GM13976 (cell line): ENCODE results near the gene RBM6.

Source experiments
- DNase-seq: peaks from one replicate; pipeline ENCODE4 v3.0.0; 2012; ENCODE audit warnings: low spot score
- in situ Hi-C: fragments of 300-500 bp; cut with MboI; formaldehyde crosslinking; loops from one replicate; pipeline ENCODE4 v1.12.0; 2022; ENCODE audit warnings: low sequenced_read_pairs, mixed read lengths, inconsistent platforms; ENCODE audit not compliant: unreplicated experiment
- TF ChIP-seq, protein P1 (sequence below): IDR thresholded peaks from 2 replicates; pipeline ENCODE4 v1.5.1; 2012; ENCODE audit warnings: borderline replicate concordance, mild to moderate bottlenecking; ENCODE audit not compliant: insufficient read depth; ENCODE audit errors: extremely low read depth, missing control alignments, control extremely low read depth

RBM6 gene

DNA sequence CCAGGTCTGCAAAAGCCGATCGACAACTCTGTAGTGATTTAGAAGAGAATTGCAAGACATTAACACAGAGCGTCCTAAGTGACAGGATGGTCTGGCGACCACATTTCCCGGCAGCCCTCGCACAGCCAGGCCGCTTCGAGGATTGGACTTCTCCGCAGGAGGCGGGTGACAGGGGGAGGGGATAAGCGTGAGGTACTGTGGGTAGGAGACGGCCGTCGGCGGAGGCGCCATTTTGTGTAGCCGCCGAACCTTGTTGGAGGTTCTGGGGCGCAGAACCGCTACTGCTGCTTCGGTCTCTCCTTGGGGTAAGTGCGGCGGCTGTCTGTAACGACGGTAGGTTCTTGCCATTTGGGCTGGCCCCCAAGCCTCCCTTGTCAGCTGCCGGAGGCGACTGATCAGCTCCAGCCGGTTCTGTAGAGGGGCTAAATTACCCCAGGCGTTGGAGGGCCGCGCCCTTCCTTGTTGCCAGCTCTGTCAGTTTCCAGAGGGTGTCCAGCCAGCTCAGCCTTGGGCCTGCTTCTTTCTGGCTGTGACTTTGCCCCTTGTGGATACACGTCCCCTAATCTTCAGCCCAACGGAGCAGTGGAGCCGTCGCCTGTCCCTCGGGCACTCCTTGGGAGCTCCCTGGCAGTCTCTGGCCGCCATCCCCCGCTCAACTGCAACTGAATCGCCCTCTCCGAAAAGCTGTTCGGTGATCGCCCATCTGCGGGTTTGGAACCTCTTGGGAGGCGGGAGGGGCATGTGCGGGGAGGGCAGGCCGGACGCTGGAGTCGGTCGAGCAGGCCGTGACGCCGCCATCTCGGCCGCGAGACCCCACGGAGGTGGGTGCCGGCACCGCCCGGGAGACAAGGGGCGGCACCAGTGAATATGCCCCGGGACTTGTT is 149.0 kb downstream of the RBM6 start, which contains the start of gene RBM5:
RBM5 (plus strand) TSS at position 195 of the 884 bp plus-strand sequence. CDS start 1,516 bp downstream, outside the sequence.
- in situ Hi-C loops, result no loop called here
- TF ChIP-seq, protein P1, sequence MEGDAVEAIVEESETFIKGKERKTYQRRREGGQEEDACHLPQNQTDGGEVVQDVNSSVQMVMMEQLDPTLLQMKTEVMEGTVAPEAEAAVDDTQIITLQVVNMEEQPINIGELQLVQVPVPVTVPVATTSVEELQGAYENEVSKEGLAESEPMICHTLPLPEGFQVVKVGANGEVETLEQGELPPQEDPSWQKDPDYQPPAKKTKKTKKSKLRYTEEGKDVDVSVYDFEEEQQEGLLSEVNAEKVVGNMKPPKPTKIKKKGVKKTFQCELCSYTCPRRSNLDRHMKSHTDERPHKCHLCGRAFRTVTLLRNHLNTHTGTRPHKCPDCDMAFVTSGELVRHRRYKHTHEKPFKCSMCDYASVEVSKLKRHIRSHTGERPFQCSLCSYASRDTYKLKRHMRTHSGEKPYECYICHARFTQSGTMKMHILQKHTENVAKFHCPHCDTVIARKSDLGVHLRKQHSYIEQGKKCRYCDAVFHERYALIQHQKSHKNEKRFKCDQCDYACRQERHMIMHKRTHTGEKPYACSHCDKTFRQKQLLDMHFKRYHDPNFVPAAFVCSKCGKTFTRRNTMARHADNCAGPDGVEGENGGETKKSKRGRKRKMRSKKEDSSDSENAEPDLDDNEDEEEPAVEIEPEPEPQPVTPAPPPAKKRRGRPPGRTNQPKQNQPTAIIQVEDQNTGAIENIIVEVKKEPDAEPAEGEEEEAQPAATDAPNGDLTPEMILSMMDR, result no peak
- peak; percentile 98 for DNase-seq

DNA sequence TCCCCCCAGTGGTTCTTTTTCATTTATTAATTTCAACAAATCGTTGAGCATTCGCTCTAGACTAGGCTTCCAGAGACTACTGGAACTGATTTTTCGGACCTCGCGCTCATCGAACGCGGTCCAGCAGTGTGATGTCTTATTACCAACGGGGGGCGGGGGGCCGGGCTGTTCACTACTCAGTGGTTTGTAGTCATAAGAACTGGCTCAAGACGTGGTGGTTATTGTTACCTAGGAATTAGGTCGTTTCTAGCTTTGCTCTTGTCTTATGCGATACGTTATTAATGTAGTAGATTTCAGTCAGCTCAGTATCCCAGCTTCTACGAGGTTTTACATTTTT is 149.6 kb downstream of the RBM6 start:
- peak; percentile 40 for DNase-seq
- TF ChIP-seq, protein P1, result no peak

DNA sequence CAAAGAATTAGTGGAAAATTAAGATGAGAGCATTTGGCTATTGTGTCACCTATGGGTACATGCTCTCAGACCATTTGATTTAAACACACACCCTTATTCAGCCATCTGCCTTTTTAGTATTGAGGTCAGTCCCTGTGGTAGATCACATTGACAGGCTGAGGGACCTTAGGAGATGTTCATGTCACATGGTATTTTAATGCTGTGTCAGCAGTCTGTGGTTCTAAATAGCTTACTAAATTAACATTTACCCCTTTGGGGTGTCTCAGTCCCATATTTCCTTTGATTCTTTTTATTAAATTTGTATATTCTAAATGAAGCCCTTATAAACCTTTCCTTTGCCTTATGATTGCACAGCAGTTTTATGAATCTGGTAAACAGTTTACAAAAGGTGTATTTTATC is 151.0 kb downstream of the RBM6 start:
- TF ChIP-seq, protein P1, result no peak
- in situ Hi-C loops, result no loop called here
- no peak for DNase-seq

More for the DNA sequence above, 149.6 kb downstream of the RBM6 start:
- in situ Hi-C loops, result no loop called here

DNA sequence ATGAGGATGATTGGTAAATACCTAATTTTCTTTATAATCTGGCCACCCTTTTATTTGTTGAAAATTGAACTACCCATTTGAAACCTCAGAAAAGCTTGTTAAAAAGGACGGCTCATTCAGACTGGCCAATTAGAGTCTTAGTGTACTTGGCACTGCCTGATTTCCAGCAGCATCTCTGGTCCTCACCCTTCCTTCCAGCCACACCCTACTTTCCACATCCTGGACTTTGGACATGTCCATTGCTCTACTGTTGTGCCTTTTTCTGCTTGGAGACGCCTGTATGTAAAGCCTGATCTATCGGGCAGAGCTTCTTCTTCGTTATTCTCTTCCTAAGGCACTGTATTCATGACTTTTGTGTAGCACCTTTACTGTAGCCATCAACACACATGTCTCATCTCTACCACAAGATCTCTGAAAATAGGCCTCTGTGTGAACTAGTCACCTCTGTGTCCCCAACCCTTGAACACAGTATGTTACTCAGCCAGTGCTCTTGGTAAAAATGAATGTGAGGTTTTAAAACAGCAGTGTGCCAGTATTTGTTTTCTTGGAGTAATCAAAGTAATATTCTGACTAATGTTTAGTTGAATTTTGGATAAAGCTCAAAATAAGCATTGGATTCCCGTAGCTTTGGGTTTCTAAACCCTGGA is 155.5 kb downstream of the RBM6 start:
- TF ChIP-seq, protein P1, result no peak
- in situ Hi-C loops, result no loop called here
- no peak for DNase-seq

DNA sequence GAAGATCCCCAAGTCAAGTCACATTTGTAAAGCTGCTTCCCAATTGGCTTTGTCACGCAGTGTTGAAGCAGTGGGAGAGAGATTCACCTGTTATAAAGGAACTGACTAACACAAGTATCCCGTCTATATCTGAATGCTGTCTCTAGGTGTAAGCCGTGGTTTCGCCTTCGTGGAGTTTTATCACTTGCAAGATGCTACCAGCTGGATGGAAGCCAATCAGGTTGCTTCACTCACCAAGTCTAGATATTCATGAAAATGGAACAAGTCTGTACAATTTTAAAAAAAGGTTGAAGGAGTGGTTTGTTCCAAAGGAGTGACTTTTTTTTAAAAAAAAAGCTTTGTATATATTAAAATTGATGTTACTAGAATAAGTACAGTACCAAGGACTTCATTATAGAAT is 160.4 kb downstream of the RBM6 start:
- TF ChIP-seq, protein P1, result no peak
- in situ Hi-C loops, result no loop called here
- no peak for DNase-seq

DNA sequence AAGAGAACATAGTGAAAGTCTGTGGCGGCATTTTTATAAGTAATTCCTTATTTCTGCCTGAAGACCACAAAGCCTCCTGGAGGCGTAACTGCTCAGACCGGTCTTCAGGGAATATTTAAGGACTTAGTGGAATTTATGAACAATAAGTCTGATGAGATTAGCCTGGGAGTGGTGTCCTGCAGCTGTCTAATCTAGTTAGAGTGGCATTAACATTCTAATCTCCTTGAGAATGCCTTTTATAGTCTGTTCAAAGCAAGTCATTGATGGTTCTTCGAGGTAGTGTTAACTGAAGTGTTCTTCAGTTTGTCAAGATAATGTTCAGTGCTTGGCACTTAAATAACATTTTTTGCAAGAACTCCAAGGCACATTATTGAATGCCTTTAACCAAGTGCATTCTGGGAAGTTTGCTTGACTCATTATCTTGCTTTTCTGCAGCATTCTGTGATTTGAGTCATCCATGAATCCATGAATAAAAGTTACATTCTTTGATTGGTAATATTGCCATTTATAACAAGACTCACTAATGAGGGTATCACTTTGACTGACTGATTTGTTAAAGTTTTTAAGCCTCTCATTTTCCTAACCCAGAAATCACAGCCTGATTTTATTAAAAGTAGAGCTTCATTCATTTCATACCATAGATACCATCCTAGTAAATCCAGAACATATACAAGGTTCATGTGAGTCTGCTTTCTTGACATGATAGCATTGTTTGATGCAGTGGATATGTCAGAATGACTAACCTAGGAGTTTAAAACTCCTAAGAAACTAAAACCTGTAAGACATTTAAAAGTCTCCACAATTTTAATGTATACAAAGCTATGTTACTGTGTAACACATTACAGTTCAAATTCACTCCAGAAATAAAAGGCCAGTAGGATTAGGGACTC is 161.3 kb downstream of the RBM6 start:
- DNase-seq, result no peak
- in situ Hi-C loops, result no loop called here
- TF ChIP-seq, protein P1, result no peak
